ENCODE results near the gene SLC16A4. TPM values are rescaled to one million over a fixed set of nuclear protein-coding genes. Genes with fewer than 3 reads are reported as not detected.

Gene SLC16A4
- total and polyA plus RNA-seq, 2 donors (not counting 1 experiment from before 2014, with no cell fraction given): 0.39 to 2.6 TPM

GRCh38 chr1:110430901-110431300, 40.1 kb upstream of the SLC16A4 start:
- Histone ChIP-seq H3K9ac (ENCODE audit: low read length) (no peak overlapping the region), H3K27me3 (replicated peaks in 1 of 4; ENCODE audit: control extremely low read depth in 1 of 4, control insufficient read depth in 3 of 4, insufficient read depth in 4 of 4, low read length in 3 of 4) (peaks cover 0 to 3% (median 2%) of the 10 kb centered on the region in 4 experiments), H2AFZ (ENCODE audit: insufficient read depth, low read depth, low read length, poor library complexity, severe bottlenecking) (no peak overlapping the region), H3K27ac (ENCODE audit: low read length in 2 of 2) (no peak overlapping the region), H4K20me1 (ENCODE audit: control insufficient read depth, insufficient read depth, low read length, poor library complexity, severe bottlenecking) (no peaks in the 10 kb centered on the region), H3K36me3 (replicated peaks in 1 of 2; ENCODE audit: control extremely low read depth in 1 of 2, control insufficient read depth in 1 of 2, extremely low read depth in 1 of 2, insufficient read depth in 2 of 2, low read length in 1 of 2) (no peaks in the 10 kb centered on the region), H3K79me2 (ENCODE audit: control insufficient read depth, insufficient read depth, low read length) (no peaks in the 10 kb centered on the region), H3K4me1 (ENCODE audit: control insufficient read depth in 2 of 2, insufficient read depth in 2 of 2, low read length in 2 of 2) (no peaks in the 10 kb centered on the region), H3K4me3 (ENCODE audit: control extremely low read depth in 1 of 5, extremely low read depth in 1 of 5, insufficient read depth in 1 of 5, low read depth in 2 of 5, low read length in 4 of 5) (no peak overlapping the region), H3K9me3 (ENCODE audit: control extremely low read depth in 1 of 3, control insufficient read depth in 2 of 3, insufficient read depth in 1 of 3, low read length in 2 of 3) (no peaks in the 10 kb centered on the region), H3K4me2 (replicated peaks; ENCODE audit: low read depth, low read length, poor library complexity, severe bottlenecking) (no peak overlapping the region)
- peaks cover 19% of the 10 kb centered on the region for H3K27me3 Mint-ChIP-seq
- no peak for ATAC-seq (ENCODE audit: low read depth)
- CTCF ChIA-PET: interaction anchor here (0.6 to 5.2 kb wide), 4 partner anchors 13 to 381 kb away, joined by 3 to 21 read pairs (median 7); no protein-coding TSS in a partner anchor
- DNase-seq: no peak
- no peaks in the 10 kb centered on the region for H3K9me3 Mint-ChIP-seq (ENCODE audit: insufficient read depth)
- intact Hi-C loops (cut with micrococcal nuclease): no loop called here
- TF ChIP-seq, protein P1, sequence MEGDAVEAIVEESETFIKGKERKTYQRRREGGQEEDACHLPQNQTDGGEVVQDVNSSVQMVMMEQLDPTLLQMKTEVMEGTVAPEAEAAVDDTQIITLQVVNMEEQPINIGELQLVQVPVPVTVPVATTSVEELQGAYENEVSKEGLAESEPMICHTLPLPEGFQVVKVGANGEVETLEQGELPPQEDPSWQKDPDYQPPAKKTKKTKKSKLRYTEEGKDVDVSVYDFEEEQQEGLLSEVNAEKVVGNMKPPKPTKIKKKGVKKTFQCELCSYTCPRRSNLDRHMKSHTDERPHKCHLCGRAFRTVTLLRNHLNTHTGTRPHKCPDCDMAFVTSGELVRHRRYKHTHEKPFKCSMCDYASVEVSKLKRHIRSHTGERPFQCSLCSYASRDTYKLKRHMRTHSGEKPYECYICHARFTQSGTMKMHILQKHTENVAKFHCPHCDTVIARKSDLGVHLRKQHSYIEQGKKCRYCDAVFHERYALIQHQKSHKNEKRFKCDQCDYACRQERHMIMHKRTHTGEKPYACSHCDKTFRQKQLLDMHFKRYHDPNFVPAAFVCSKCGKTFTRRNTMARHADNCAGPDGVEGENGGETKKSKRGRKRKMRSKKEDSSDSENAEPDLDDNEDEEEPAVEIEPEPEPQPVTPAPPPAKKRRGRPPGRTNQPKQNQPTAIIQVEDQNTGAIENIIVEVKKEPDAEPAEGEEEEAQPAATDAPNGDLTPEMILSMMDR (IDR thresholded peaks at IDR 0.05): no peak
- no peak for TF ChIP-seq EZH2 (IDR thresholded peaks at IDR 0.05; ENCODE audit: borderline replicate concordance, insufficient read depth, low read depth, low read length, poor library complexity, severe bottlenecking)
- H3K4me1 Mint-ChIP-seq: no peaks in the 10 kb centered on the region
- no peak overlapping the region for H3K4me3 Mint-ChIP-seq
- H3K27ac Mint-ChIP-seq: no peak overlapping the region
- POLR2A ChIA-PET: no interaction called here
- WGBS (ENCODE audit: insufficient coverage): no CpG with 5 or more reads among the region's 4 CpGs

DNA sequence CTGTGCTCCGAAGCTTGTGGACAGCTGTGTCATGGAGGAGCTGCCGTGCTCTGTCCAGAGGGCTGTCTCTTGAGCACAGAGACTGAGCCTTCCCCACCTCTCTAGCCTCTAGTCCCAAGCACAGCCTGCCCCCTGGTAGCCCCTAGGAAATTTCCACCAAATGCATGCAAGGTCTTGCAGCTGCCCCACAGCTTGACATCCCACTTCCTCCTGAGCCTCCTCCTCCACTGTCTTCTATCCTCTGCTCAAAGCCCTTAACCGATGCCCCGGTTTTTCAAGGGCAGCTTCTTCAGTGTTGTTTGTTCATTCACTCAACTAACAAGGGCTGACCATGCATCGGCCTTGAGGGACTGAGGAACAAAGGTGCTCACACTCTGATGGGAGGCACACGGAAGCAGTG, 39.5 kb upstream of the SLC16A4 start:
- CTCF ChIA-PET: interaction anchor here (0.6 to 5.2 kb wide), 6 partner anchors 13 to 381 kb away, joined by 3 to 21 read pairs (median 4); no protein-coding TSS in a partner anchor
- DNase-seq (no peak), ATAC-seq (ENCODE audit: low read depth) (no peak)
- no peak overlapping the region for H3K27ac Mint-ChIP-seq
- Histone ChIP-seq H3K4me1 (ENCODE audit: control insufficient read depth in 2 of 2, insufficient read depth in 2 of 2, low read length in 2 of 2) (no peaks in the 10 kb centered on the region), H3K4me3 (ENCODE audit: control extremely low read depth in 1 of 5, extremely low read depth in 1 of 5, insufficient read depth in 1 of 5, low read depth in 2 of 5, low read length in 4 of 5) (no peak overlapping the region), H3K79me2 (ENCODE audit: control insufficient read depth, insufficient read depth, low read length) (no peaks in the 10 kb centered on the region), H3K4me2 (replicated peaks; ENCODE audit: low read depth, low read length, poor library complexity, severe bottlenecking) (no peak overlapping the region), H3K27me3 (replicated peaks in 1 of 4; ENCODE audit: control extremely low read depth in 1 of 4, control insufficient read depth in 3 of 4, insufficient read depth in 4 of 4, low read length in 3 of 4) (peaks cover 0 to 5% (median 3%) of the 10 kb centered on the region in 4 experiments), H3K9me3 (ENCODE audit: control extremely low read depth in 1 of 3, control insufficient read depth in 2 of 3, insufficient read depth in 1 of 3, low read length in 2 of 3) (no peaks in the 10 kb centered on the region), H3K27ac (ENCODE audit: low read length in 2 of 2) (no peak overlapping the region), H3K36me3 (replicated peaks in 1 of 2; ENCODE audit: control extremely low read depth in 1 of 2, control insufficient read depth in 1 of 2, extremely low read depth in 1 of 2, insufficient read depth in 2 of 2, low read length in 1 of 2) (no peaks in the 10 kb centered on the region), H3K9ac (ENCODE audit: low read length) (no peak overlapping the region), H2AFZ (ENCODE audit: insufficient read depth, low read depth, low read length, poor library complexity, severe bottlenecking) (no peak overlapping the region), H4K20me1 (ENCODE audit: control insufficient read depth, insufficient read depth, low read length, poor library complexity, severe bottlenecking) (no peaks in the 10 kb centered on the region)
- TF ChIP-seq, protein P1 (IDR thresholded peaks at IDR 0.05): no peak
- no peak for TF ChIP-seq EZH2 (IDR thresholded peaks at IDR 0.05; ENCODE audit: borderline replicate concordance, insufficient read depth, low read depth, low read length, poor library complexity, severe bottlenecking)
- no peaks in the 10 kb centered on the region for H3K4me1 Mint-ChIP-seq
- H3K4me3 Mint-ChIP-seq: no peak overlapping the region
- H3K27me3 Mint-ChIP-seq: peaks cover 19% of the 10 kb centered on the region
- intact Hi-C loops (cut with micrococcal nuclease): no loop called here
- 81% methylated on average over 6 of the region's 6 CpGs for WGBS (ENCODE audit: insufficient coverage)
- no peaks in the 10 kb centered on the region for H3K9me3 Mint-ChIP-seq (ENCODE audit: insufficient read depth)
- POLR2A ChIA-PET: no interaction called here
